Neural cell (in vitro differentiated cells): Measurements from ENCODE around the gene ANAPC5. TPM values are rescaled to one million over a fixed set of nuclear protein-coding genes. Genes with fewer than 3 reads are reported as not detected.
A peak's percentile ranks its signal among the peaks of the same experiment; 100 is the strongest.

Experiments
- H2AFZ ChIP-seq: fragments of 200-600, 300-800 bp; sonication (generic), shearing (Covaris generic); 2 replicates; pipeline ENCODE4 v1.6.0; 2014; ENCODE audit warnings: low read depth, mild to moderate bottlenecking, antibody characterized with exemption, low read length, moderate library complexity
- H3F3A ChIP-seq: fragments of 200-600 bp; shearing (Covaris generic); 2 replicates; pipeline ENCODE4 v1.6.1; 2016; ENCODE audit warnings: mild to moderate bottlenecking, moderate library complexity, mixed read lengths, antibody characterized with exemption, low read length; ENCODE audit not compliant: insufficient read depth, poor library complexity, severe bottlenecking
- H3K27ac ChIP-seq: fragments of 200-600, 300-800 bp; sonication (generic), shearing (Covaris generic); 2 replicates; pipeline ENCODE4 v1.5.1; 2014; ENCODE audit warnings: mild to moderate bottlenecking, low read length, moderate library complexity
- H3K27me3 ChIP-seq: fragments of 300-800, 200-600 bp; sonication (generic), shearing (Covaris generic); 2 replicates; pipeline ENCODE4 v1.6.0; 2014; ENCODE audit warnings: mild to moderate bottlenecking, low read depth, low read length, moderate library complexity; ENCODE audit not compliant: insufficient read depth
- H3K36me3 ChIP-seq: fragments of 300-800, 200-600 bp; sonication (generic), shearing (Covaris generic); 2 replicates; pipeline ENCODE4 v1.5.1; 2014; ENCODE audit warnings: mild to moderate bottlenecking, antibody characterized with exemption, low read length, moderate library complexity; ENCODE audit not compliant: insufficient read depth
- H3K4me2 ChIP-seq: fragments of 300-800, 200-600 bp; sonication (generic), shearing (Covaris generic); 2 replicates; pipeline ENCODE4 v1.6.0; 2014; ENCODE audit warnings: mild to moderate bottlenecking, low read length
- H3K4me3 ChIP-seq: fragments of 300-800, 200-600 bp; sonication (generic), shearing (Covaris generic); 2 replicates; pipeline ENCODE4 v1.5.1; 2014; ENCODE audit warnings: mild to moderate bottlenecking, low read length, moderate library complexity
- H3K79me2 ChIP-seq: fragments of 200-600 bp; shearing (Covaris generic); replicated peaks from 2 replicates; pipeline ENCODE4 v1.6.0; 2014; ENCODE audit warnings: mild to moderate bottlenecking, low read length, moderate library complexity; ENCODE audit not compliant: insufficient read depth
- H3K9ac ChIP-seq: fragments of 300-800, 200-600 bp; sonication (generic), shearing (Covaris generic); 2 replicates; pipeline ENCODE4 v1.6.1; 2016; ENCODE audit warnings: mild to moderate bottlenecking, low read length, mixed read lengths
- H3K9me2 ChIP-seq: fragments of 200-600 bp; shearing (Covaris generic); 2 replicates; pipeline ENCODE4 v1.6.1; 2016; ENCODE audit warnings: mild to moderate bottlenecking, low read length, mixed read lengths; ENCODE audit not compliant: insufficient read depth
- H3K9me3 ChIP-seq: fragments of 200-600, 300-800 bp; sonication (generic), shearing (Covaris generic); 2 replicates; pipeline ENCODE4 v1.6.1; 2016; ENCODE audit warnings: mild to moderate bottlenecking, mixed run types, low read length, moderate library complexity, mixed read lengths
- H4K20me1 ChIP-seq: fragments of 200-600 bp; shearing (Covaris generic); 2 replicates; pipeline ENCODE4 v1.6.1; 2016; ENCODE audit warnings: mild to moderate bottlenecking, mixed run types; ENCODE audit not compliant: insufficient read depth
- CTCF ChIP-seq: fragments of 450-650 bp; IDR thresholded peaks from 2 replicates; pipeline ENCODE4 v1.5.1; 2014; ENCODE audit warnings: antibody characterized with exemption, mild to moderate bottlenecking, moderate library complexity; ENCODE audit not compliant: poor library complexity, severe bottlenecking
- EP300 ChIP-seq: fragments of 450-650 bp; conservative IDR thresholded peaks from 2 replicates; pipeline ENCODE4 v1.6.1; 2014; ENCODE audit warnings: antibody characterized with exemption, mild to moderate bottlenecking, moderate library complexity; ENCODE audit not compliant: poor library complexity, severe bottlenecking
- EZH2 ChIP-seq: fragments of 200-600, 300-800 bp; shearing (Covaris generic), sonication (generic); IDR thresholded peaks from 2 replicates; pipeline ENCODE4 v1.6.1; 2014; ENCODE audit warnings: antibody characterized with exemption, low read length, borderline replicate concordance, mild to moderate bottlenecking; ENCODE audit not compliant: insufficient read depth, poor library complexity, severe bottlenecking
- MXI1 ChIP-seq: fragments of 450-650 bp; conservative IDR thresholded peaks from 2 replicates; pipeline ENCODE4 v1.6.1; 2014; ENCODE audit warnings: antibody characterized with exemption, mild to moderate bottlenecking; ENCODE audit not compliant: poor library complexity, severe bottlenecking
- POLR2AphosphoS5 ChIP-seq: IDR thresholded peaks from 2 replicates; pipeline ENCODE4 v1.6.1; 2012
- REST ChIP-seq: IDR thresholded peaks from 2 replicates; pipeline ENCODE4 v1.6.1; 2012; ENCODE audit warnings: borderline replicate concordance
- TAF1 ChIP-seq: IDR thresholded peaks from 2 replicates; pipeline ENCODE4 v1.6.1; 2012; ENCODE audit warnings: low read depth
- polyA plus RNA-seq: library from polyadenylated mRNA; depleted of rRNA; stranded (reverse); fragments of >200 nt; gene quantifications from 2 replicates; pipeline ENCODE4 v1.2.3, GENCODE V29; 2014

Gene ANAPC5
- polyA plus RNA-seq, 1 donor from 2014 or later: 272 TPM

- Histone ChIP-seq H3K4me2 (no peak overlapping the region), H3K36me3 (peaks cover 4% of the 10 kb centered on the region), H3F3A (no peaks in the 10 kb centered on the region), H3K27ac (peak overlapping the region; percentile 64), H3K9me2 (no peaks in the 10 kb centered on the region), H3K79me2 (no peaks in the 10 kb centered on the region), H3K27me3 (no peaks in the 10 kb centered on the region), H3K9ac (no peak overlapping the region), H3K9me3 (no peaks in the 10 kb centered on the region), H4K20me1 (no peaks in the 10 kb centered on the region), H2AFZ (no peak overlapping the region), H3K4me3 (no peak overlapping the region)
- TF ChIP-seq EZH2 (no peak), EP300 (no peak), MXI1 (no peak)
These were observed 21.0 kb downstream of the ANAPC5 start for GRCh38 chr12:121331248-121331647.

GRCh38 chr12:121330692-121331091, 21.5 kb downstream of the ANAPC5 start:
- no peaks in the 10 kb centered on the region for H3K9me2 ChIP-seq

GRCh38 chr12:121330195-121330594, 22.0 kb downstream of the ANAPC5 start:
- Histone ChIP-seq H3K4me3 (no peak overlapping the region), H3K9me3 (no peaks in the 10 kb centered on the region), H3F3A (no peaks in the 10 kb centered on the region), H3K9ac (peak overlapping the region; percentile 10), H3K36me3 (peaks cover 4% of the 10 kb centered on the region), H3K27me3 (no peaks in the 10 kb centered on the region), H3K9me2 (no peaks in the 10 kb centered on the region), H3K4me2 (no peak overlapping the region), H3K27ac (peak overlapping the region; percentile 64), H2AFZ (no peak overlapping the region), H3K79me2 (no peaks in the 10 kb centered on the region), H4K20me1 (no peaks in the 10 kb centered on the region)
- no peak for TF ChIP-seq MXI1
- no peak for TF ChIP-seq REST
- no peak for TF ChIP-seq CTCF
- no peak for TF ChIP-seq EP300
- TF ChIP-seq EZH2: no peak
- no peak for TF ChIP-seq TAF1
- no peak for TF ChIP-seq POLR2AphosphoS5

More at GRCh38 chr12:121330692-121331091, 21.5 kb downstream of the ANAPC5 start:
- no peak for TF ChIP-seq CTCF
- peak; percentile 67 for TF ChIP-seq EP300
- H3K36me3 ChIP-seq: peaks cover 4% of the 10 kb centered on the region
- no peaks in the 10 kb centered on the region for H4K20me1 ChIP-seq
- peak overlapping the region; percentile 10 for H3K9ac ChIP-seq
- H3K9me3 ChIP-seq: no peaks in the 10 kb centered on the region
- H3K27ac ChIP-seq: peak overlapping the region; percentile 64
- H3K4me2 ChIP-seq: no peak overlapping the region
- H3F3A ChIP-seq: no peaks in the 10 kb centered on the region
- no peak overlapping the region for H2AFZ ChIP-seq
- H3K27me3 ChIP-seq: no peaks in the 10 kb centered on the region
- no peak overlapping the region for H3K4me3 ChIP-seq
- H3K79me2 ChIP-seq: no peaks in the 10 kb centered on the region
